Neuronal stem cell (in vitro differentiated cells): ENCODE measurements around the gene IGSF6. TPM values are rescaled to one million over a fixed set of nuclear protein-coding genes. Genes with fewer than 3 reads are reported as not detected.

Experiments
- DNase-seq: peaks from one replicate; pipeline ENCODE4 v3.0.0-alpha.2; 2013; ENCODE audit warnings: low spot score
- H2AFZ ChIP-seq: one replicate; pipeline ENCODE4 v1.6.1; 2013; ENCODE audit warnings: mild to moderate bottlenecking, low read length, inconsistent platforms
- H2AK5ac ChIP-seq: 2 replicates; pipeline ENCODE4 v1.6.1; 2013; ENCODE audit warnings: low read depth, mild to moderate bottlenecking, inconsistent platforms, low read length, moderate library complexity, mixed read lengths
- H2BK120ac ChIP-seq: 2 replicates; pipeline ENCODE4 v1.6.1; 2013; ENCODE audit warnings: low read depth, mild to moderate bottlenecking, inconsistent platforms, low read length, moderate library complexity, mixed read lengths
- H2BK12ac ChIP-seq: one replicate; pipeline ENCODE4 v1.6.1; 2013; ENCODE audit warnings: low read length, inconsistent platforms
- H2BK15ac ChIP-seq: 2 replicates; pipeline ENCODE4 v1.6.1; 2013; ENCODE audit warnings: mild to moderate bottlenecking, low read length, inconsistent platforms, mixed read lengths
- H2BK5ac ChIP-seq: one replicate; pipeline ENCODE4 v1.6.1; 2013; ENCODE audit warnings: inconsistent platforms, mild to moderate bottlenecking, low read length, moderate library complexity
- H3K14ac ChIP-seq: one replicate; pipeline ENCODE4 v1.6.1; 2013; ENCODE audit warnings: low read length, inconsistent platforms
- H3K18ac ChIP-seq: 2 replicates; pipeline ENCODE4 v1.6.1; 2013; ENCODE audit warnings: low read length, inconsistent platforms
- H3K23ac ChIP-seq: 2 replicates; pipeline ENCODE4 v1.6.1; 2013; ENCODE audit warnings: low read depth, mild to moderate bottlenecking, mixed read lengths, low read length, inconsistent platforms; ENCODE audit not compliant: poor library complexity
- H3K27ac ChIP-seq: replicated peaks from 3 replicates; pipeline ENCODE4 v1.5.1; 2013; ENCODE audit warnings: low read length, inconsistent platforms
- H3K27me3 ChIP-seq, 3 experiments: 2 replicates each; pipeline ENCODE4 v1.6.1; 2013; ENCODE audit warnings: low read length in 3 of 3, mild to moderate bottlenecking in 2 of 3, inconsistent platforms in 1 of 3, low read depth in 1 of 3, mixed read lengths in 1 of 3, moderate library complexity in 1 of 3; ENCODE audit not compliant: control insufficient read depth in 3 of 3, insufficient read depth in 3 of 3
- H3K36me3 ChIP-seq, 2 donors: replicated peaks in 1 of 2; 2 replicates each; pipeline ENCODE4 v1.6.1; 2013; ENCODE audit warnings: low read length in 2 of 2; ENCODE audit not compliant: control insufficient read depth in 2 of 2, insufficient read depth in 2 of 2
- H3K4ac ChIP-seq: 2 replicates; pipeline ENCODE4 v1.6.1; 2013; ENCODE audit warnings: inconsistent platforms, mild to moderate bottlenecking, low read length, moderate library complexity
- H3K4me1 ChIP-seq, 2 donors: 1 replicate in 1 of 2; 2 replicates in 1 of 2; pipeline ENCODE4 v1.6.1; 2013; ENCODE audit warnings: low read length in 2 of 2, low read depth in 1 of 2; ENCODE audit not compliant: control insufficient read depth in 2 of 2, insufficient read depth in 1 of 2
- H3K4me2 ChIP-seq: one replicate; pipeline ENCODE4 v1.6.1; 2013; ENCODE audit warnings: mild to moderate bottlenecking, low read length, inconsistent platforms; ENCODE audit not compliant: insufficient read depth, poor library complexity, severe bottlenecking
- H3K4me3 ChIP-seq, 2 donors: 2 replicates each; pipeline ENCODE4 v1.5.1; 2013; ENCODE audit warnings: low read length in 2 of 2, mild to moderate bottlenecking in 2 of 2, inconsistent platforms in 1 of 2, moderate library complexity in 1 of 2
- H3K79me1 ChIP-seq: one replicate; pipeline ENCODE4 v1.6.1; 2013; ENCODE audit warnings: low read depth, mild to moderate bottlenecking, inconsistent platforms, low read length, moderate library complexity
- H3K9ac ChIP-seq: one replicate; pipeline ENCODE4 v1.6.1; 2013; ENCODE audit warnings: mild to moderate bottlenecking, low read depth, low read length, inconsistent platforms; ENCODE audit not compliant: poor library complexity
- H3K9me3 ChIP-seq, 2 donors: replicated peaks in 1 of 2; 2 replicates each; pipeline versions ENCODE3 to v1.6.1; 2013; ENCODE audit warnings: low read length in 2 of 2, mild to moderate bottlenecking in 2 of 2, inconsistent platforms in 1 of 2, low read depth in 1 of 2, mixed read lengths in 1 of 2, moderate library complexity in 1 of 2; ENCODE audit not compliant: control insufficient read depth in 2 of 2, insufficient read depth in 1 of 2
- H4K8ac ChIP-seq: one replicate; pipeline ENCODE4 v1.6.1; 2013; ENCODE audit warnings: low read depth, mild to moderate bottlenecking, inconsistent platforms, low read length, moderate library complexity
- H4K91ac ChIP-seq: one replicate; pipeline ENCODE4 v1.6.1; 2013; ENCODE audit warnings: low read length, low read depth, mild to moderate bottlenecking, inconsistent platforms; ENCODE audit not compliant: poor library complexity
- WGBS, 2 donors: extraction: QIAGEN DNeasy Blood & Tissue Kit; methylation state at CpG; one replicate each; pipeline ENCODE4 v1.1.7; 2013; ENCODE audit warnings: missing lambda C conversion rate in 2 of 2, mixed read lengths in 1 of 2; ENCODE audit not compliant: insufficient read length in 2 of 2, insufficient replicate concordance in 1 of 2; ENCODE audit errors: extremely low coverage in 2 of 2; 5-methylcytosine and 5-hydroxymethylcytosine counted together
- polyA plus RNA-seq, 2 experiments: library from polyadenylated mRNA; stranded (reverse); fragments of 200-250 nt; gene quantifications; one replicate each; pipeline ENCODE4 v1.2.3, GENCODE V29; 2013

IGSF6 gene
- not detected for polyA plus RNA-seq (2013, experiment 1 of 2)
- polyA plus RNA-seq (2013, experiment 2 of 2) = not detected

GRCh38 chr16:21652453-21652852, at the start of gene IGSF6:
IGSF6 (minus strand) TSS chr16:21652608; CDS start chr16:21652598, 10 bp downstream.
- Histone ChIP-seq H3K14ac (peak within 1 kb of the TSS; percentile 31), H2AFZ (no peak within 1 kb of the TSS), H3K18ac (no peak within 1 kb of the TSS), H2BK5ac (no peak within 1 kb of the TSS), H3K27ac (no peak within 1 kb of the TSS), H3K36me3 (peaks cover 6 to 48% of the 10 kb centered on the region in 2 donors), H2BK15ac (no peak within 1 kb of the TSS), H3K9me3 (peaks cover 0 to 4% of the 10 kb centered on the region in 2 donors), H3K79me1 (peaks cover 2% of the 10 kb centered on the region), H3K4me2 (no peak within 1 kb of the TSS), H2AK5ac (no peak within 1 kb of the TSS), H3K27me3 (no peaks in the 10 kb centered on the region), H2BK12ac (no peak within 1 kb of the TSS), H3K4me3 (no peak within 1 kb of the TSS), H4K8ac (no peak within 1 kb of the TSS), H3K23ac (no peak within 1 kb of the TSS), H3K4me1 (no peaks in the 10 kb centered on the region), H4K91ac (no peak within 1 kb of the TSS), H3K9ac (no peak within 1 kb of the TSS), H2BK120ac (no peak within 1 kb of the TSS), H3K4ac (no peak within 1 kb of the TSS)
- no CpG with 5 or more reads among the region's 6 CpGs for WGBS, 2 donors
- no peak for DNase-seq

- Histone ChIP-seq H2AK5ac (no peak overlapping the region), H3K18ac (no peak overlapping the region), H4K8ac (no peak overlapping the region), H3K4ac (no peak overlapping the region), H2BK5ac (no peak overlapping the region), H3K9ac (no peak overlapping the region), H2BK12ac (no peak overlapping the region), H3K79me1 (no peaks in the 10 kb centered on the region), H3K4me3 (no peak overlapping the region), H3K14ac (no peak overlapping the region), H3K9me3 (no peaks in the 10 kb centered on the region), H4K91ac (no peak overlapping the region), H3K4me1 (no peaks in the 10 kb centered on the region), H3K4me2 (no peak overlapping the region), H2BK15ac (no peak overlapping the region), H3K36me3 (no peaks in the 10 kb centered on the region), H3K23ac (no peak overlapping the region), H2BK120ac (no peak overlapping the region), H2AFZ (no peak overlapping the region), H3K27ac (no peak overlapping the region), H3K27me3 (no peaks in the 10 kb centered on the region)
- no CpG with 5 or more reads among the region's 2 CpGs for WGBS, 2 donors
- no peak for DNase-seq
Observed at GRCh38 chr16:21701271-21701670, 48.9 kb upstream of the IGSF6 start.

- no peaks in the 10 kb centered on the region for H3K4me1 ChIP-seq
- H3K14ac ChIP-seq = no peak overlapping the region
- H3K18ac ChIP-seq = no peak overlapping the region
- no peaks in the 10 kb centered on the region for H3K9me3 ChIP-seq
- H2AFZ ChIP-seq = no peak overlapping the region
- no peak overlapping the region for H3K23ac ChIP-seq
- no peak overlapping the region for H2AK5ac ChIP-seq
- no peak overlapping the region for H2BK5ac ChIP-seq
- H3K27me3 ChIP-seq = no peaks in the 10 kb centered on the region
- H2BK12ac ChIP-seq = no peak overlapping the region
- H3K4me3 ChIP-seq = no peak overlapping the region
- no peak overlapping the region for H2BK15ac ChIP-seq
- no peak overlapping the region for H3K27ac ChIP-seq
- H3K79me1 ChIP-seq = no peaks in the 10 kb centered on the region
- no peak overlapping the region for H4K91ac ChIP-seq
- no peak overlapping the region for H3K4me2 ChIP-seq
- no peak overlapping the region for H4K8ac ChIP-seq
- no CpG with 5 or more reads among the region's 9 CpGs for WGBS, 2 donors
- H3K36me3 ChIP-seq = no peaks in the 10 kb centered on the region
- H3K4ac ChIP-seq = no peak overlapping the region
- no peak overlapping the region for H3K9ac ChIP-seq
- no peak overlapping the region for H2BK120ac ChIP-seq
- DNase-seq = no peak
Observed at GRCh38 chr16:21698169-21699032, 46.0 kb upstream of the IGSF6 start.

GRCh38 chr16:21697032-21697431, 44.6 kb upstream of the IGSF6 start:
- no peak for DNase-seq
- H4K91ac ChIP-seq = no peak overlapping the region
- H2AFZ ChIP-seq = no peak overlapping the region
- no peak overlapping the region for H2BK5ac ChIP-seq
- no peak overlapping the region for H3K4me2 ChIP-seq
- no peak overlapping the region for H2BK120ac ChIP-seq
- no peaks in the 10 kb centered on the region for H3K9me3 ChIP-seq
- WGBS, 2 donors = no CpG with 5 or more reads among the region's 5 CpGs
- no peak overlapping the region for H2BK12ac ChIP-seq
- H3K79me1 ChIP-seq = no peaks in the 10 kb centered on the region
- H3K4me3 ChIP-seq = no peak overlapping the region
- H2BK15ac ChIP-seq = no peak overlapping the region
- H3K23ac ChIP-seq = no peak overlapping the region
- H3K27me3 ChIP-seq = no peaks in the 10 kb centered on the region
- H3K4ac ChIP-seq = no peak overlapping the region
- no peak overlapping the region for H2AK5ac ChIP-seq
- no peaks in the 10 kb centered on the region for H3K36me3 ChIP-seq
- no peak overlapping the region for H3K18ac ChIP-seq
- H3K27ac ChIP-seq = no peak overlapping the region
- H3K14ac ChIP-seq = no peak overlapping the region
- no peak overlapping the region for H3K9ac ChIP-seq
- H3K4me1 ChIP-seq = no peaks in the 10 kb centered on the region
- H4K8ac ChIP-seq = no peak overlapping the region
